ENCODE data around the gene TRIM41.
"Not testable (repeated sequence)": the region's sequence is repeated elsewhere in the genome, so short reads cannot be mapped to it uniquely, and the experiment has no call there.

The TRIM41 gene

DNA sequence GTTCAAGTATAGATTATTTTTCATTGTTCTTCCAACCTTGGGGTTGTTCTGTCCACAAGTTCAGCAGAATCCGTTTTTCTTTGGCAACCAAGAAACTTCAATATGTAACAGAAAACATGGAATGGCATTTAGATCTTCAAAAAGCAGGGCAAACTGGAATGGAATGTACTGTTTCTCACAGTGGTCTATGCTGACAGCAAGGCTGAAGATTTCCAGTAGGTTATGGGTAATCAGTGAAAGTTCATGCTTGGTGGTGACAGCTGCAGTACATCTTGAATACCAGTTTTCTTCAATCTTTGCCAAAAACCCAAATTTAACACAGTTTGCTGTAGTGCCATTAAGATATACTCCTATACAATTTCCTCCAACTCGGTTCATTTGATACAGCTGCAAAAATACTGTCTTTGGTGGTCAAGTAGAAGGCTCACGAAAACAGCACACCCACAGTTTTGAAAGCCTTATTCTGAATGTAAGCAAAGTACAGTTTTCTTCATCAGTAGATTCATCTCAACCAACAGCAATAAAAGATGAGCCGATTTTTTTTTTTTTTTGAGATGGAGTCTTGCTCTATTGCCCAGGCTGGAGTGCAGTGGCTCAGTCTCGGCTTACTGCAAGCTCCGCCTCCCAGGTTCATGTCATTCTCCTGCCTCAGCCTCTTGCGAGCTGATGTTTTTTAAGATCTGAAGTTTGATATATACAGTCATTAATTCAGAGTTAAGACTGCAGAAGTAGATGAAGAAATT, 32.9 kb downstream of the TRIM41 start:
- no peak for DNase-seq (ENCODE audit: low spot score)

DNA sequence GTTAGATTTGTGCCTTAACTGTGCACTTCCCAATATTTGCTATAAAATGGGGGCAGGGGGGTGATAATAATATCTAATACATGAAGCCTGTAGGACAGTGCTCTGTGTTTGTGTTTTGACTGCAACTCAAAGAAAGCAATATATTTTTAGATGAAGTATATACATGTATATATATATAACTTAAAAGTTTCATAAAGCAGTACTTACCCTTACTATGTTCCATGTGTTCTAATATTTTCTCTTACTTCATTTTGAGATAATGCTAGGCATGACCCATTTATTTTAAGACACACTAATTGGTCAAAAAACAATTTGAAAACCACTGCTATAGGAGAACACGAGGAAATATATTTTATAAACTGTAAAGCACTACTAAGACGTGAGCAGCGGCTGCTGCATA, 35.5 kb downstream of the TRIM41 start:
- DNase-seq (ENCODE audit: low spot score), result no peak

DNA sequence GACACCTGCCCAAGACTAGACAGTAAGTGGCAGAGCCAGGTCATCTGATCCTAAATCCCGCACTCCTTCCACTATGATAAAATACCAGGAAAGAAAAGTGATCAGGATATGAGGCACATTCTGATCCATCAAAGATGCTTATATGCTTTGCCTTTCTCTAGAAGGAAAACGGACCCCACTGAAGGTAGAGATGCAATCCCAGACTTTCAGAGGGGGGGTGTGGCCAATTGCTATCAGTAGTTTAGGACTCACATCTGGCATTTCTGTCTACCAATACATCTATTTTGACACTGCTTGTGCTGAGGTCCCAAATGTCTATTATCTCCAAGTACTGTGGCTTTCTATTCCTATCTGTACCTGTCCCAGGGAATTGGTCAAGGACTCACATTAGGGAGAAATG, 36.2 kb downstream of the TRIM41 start:
- no peak for DNase-seq (ENCODE audit: low spot score)

DNA sequence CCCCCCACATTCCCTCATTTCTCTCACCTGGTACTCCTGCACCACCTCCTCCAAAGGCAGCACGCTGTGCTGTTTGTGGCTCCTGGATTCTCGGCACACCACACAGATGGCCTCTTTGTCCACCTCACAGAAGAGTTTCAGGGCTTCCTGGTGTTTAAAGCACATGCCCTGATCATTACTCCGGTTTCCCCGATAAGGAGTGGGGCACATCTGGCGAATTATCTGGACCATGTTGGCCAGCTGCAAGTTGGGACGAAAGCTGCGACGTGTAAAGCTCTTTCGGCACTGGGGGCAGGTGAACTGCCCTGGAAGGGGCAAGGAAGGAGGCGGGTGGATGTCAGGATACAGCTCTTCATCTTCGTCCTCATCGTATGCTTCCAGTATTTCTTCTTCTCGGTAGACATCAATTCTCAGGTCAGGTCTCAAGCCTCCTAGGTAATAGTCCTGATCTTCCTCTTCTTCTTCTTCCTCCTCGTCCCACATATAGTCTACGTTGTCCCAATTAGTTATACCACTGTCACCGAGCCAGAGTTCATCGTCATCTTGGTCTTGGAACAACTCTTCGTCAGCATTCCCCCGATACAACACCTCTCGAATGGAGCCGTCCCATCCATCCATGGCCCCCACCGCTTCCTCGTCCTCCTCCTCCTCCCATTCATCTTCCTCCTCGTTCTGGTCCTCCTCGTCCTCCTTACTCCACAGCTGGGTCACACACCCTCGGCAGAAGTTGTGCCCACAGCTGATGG, 37.1 kb downstream of the TRIM41 start:
- no peak for DNase-seq (ENCODE audit: low spot score)

DNA sequence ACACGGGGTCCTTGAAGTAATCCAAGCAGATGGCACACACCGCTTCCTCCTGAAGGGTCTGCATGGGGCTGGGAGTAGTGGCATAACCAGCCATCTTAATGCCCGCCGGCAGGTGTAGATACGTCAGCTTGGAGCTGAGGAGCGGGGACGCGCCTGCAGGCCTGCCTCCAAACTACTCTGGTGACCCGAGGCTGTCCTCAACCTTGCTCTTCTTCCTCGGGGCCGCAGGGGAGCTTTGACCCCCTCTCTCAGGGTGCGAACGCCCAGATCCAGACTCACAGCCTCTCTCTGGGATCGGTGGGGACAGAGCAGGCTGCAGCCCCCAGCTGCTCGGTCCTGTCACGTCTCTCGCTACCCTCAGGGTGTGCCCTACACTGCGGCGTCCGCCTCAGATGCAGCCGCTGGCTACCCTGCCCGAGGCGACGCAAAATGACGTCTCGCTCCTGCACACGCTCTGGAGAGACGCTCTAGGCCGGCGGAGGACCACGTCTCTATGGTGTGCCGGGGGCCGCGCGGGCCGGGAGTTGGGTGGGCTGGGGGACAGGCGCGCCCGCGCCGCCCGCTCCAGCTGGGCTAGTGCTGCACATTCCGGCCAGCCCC, 37.7 kb downstream of the TRIM41 start, which contains the start of gene TRIM52:
Gene TRIM52 (minus strand): TSS at position 424 of the 600 bp plus-strand sequence. CDS start 330 bp downstream, at position 94.
- DNase-seq (ENCODE audit: low spot score), result peak; percentile 92

DNA sequence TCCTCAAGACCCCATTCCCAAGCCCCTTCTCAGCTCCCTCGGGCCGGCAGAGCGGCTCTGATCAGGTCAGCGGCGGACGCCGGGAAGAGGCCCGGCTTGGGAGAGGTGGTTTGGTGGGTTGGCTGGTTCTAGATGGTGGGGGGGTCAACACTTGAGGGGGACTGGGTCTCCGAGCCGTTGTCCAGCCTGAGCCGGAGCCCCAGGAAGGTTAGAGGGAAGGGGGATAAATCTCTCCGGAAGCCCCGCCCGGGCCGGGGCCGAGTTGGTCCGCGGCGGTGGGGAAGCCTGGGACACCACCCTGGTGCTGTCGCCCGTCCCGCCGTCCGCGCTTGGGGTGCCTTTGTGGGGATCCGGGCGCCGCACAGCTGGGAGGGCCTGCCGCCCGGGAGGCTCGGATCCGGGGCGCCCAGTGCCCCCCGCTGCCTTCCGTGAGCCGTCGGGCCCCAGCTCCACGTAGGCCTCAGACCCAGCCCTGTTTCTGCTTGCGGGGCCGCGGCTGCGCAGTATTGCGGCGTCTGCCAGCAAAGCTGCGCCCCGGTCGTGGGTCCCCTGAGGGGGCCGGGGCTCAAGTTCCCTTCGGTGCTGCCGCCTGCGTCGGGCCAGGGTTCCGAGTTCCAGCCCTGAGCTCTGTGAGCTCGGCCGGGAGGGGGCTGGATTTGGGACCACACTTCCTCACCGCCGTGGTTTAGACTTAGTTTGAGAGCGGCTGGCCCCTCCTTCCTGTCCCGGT, 38.4 kb downstream of the TRIM41 start:
- DNase-seq (ENCODE audit: low spot score), result peak; percentile 65

DNA sequence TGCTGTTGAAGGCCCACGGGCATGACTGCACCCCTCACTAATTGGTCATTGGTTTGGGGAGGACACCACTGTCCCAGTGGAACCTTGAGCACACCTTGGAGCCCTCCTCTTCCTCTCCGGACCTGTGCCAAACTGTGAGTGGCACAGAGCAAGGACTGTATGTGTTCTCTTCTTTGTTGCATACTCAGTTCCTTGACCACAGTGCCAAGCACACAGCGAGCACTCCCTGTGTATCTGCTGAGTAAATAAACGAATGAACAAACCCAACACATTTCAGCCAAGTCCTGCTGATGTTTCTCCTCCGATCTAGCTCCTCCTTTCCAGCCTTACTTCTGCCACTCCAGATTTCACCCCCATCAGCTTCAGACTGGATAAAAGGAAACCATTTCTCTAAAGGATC, 40.6 kb downstream of the TRIM41 start:
- DNase-seq (ENCODE audit: low spot score), result no peak

DNA sequence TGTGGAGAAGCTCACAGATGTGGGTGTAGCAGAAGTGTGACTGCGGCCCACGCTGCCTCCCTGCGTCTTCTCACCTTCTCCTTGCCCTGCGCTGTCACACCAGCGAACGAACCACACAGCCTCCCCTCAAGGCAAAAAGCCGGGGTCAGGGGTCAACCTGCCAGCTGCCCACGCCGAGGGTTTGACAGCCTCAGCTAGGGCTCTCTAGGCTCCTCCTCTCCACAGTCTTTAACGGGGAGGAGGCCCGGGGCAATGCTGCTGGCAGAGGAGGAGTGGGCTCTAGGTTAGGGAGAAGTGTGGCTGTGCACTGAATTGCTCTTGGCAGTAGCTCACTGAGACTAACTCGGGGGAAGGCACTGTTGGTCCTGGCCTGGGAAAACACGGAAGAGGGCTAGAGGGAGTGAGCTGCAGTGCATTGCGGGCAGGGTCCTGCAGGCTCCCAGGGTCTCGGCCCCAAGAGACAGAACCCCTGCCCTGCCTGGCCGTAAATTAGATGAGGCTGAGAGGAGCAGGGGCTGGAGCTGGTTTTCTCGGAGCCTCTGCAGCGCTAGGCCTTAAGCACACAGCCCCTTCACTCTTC, 42.1 kb downstream of the TRIM41 start:
- no peak for DNase-seq (ENCODE audit: low spot score)

DNA sequence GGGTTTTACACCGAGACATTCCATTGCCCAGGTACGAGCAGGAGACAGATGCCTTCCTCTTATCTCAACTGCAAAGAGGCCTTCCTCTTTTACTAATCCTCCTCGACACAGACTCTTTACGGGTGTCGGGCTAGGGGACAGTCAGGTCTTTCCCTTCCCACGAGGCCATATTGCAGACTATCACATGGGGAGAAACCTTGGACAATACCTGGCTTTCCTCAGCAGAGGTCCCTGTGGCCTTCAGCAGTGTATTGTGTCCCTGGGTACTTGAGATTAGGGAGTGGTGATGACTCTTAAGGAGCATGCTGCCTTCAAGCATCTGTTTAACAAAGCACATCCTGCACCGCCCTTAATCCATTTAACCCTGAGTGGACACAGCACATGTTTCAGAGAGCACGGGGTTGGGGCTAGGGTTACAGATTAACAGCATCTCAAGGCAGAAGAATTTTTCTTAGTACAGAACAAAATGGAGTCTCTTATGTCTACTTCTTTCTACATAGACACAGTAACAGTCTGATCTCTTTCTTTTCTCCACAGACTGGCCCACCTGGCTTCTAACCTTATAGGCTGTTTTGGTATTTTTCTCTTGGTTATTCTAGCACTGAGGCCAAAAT, 44.3 kb downstream of the TRIM41 start:
- not testable (repeated sequence) for DNase-seq (ENCODE audit: low spot score)

DNA sequence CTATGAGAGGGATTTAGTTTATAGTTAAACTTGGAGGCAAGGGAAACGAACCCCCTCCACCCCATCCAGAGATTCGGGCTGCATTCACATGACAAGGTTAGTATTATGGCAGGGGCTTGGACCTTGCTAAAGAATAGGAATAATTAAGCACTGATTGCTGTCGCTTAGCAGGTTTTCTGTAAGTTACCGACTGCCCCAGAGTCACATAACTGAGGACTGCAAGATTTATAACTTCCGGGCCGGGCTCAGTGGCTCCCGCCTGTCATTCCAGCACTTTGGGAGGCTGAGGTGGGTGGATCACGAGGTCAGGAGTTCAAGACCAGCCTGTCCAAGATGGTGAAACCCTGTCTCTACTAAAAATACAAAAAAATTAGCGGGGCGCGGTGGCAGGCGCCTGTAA, 44.8 kb downstream of the TRIM41 start:
- not testable (repeated sequence) for DNase-seq (ENCODE audit: low spot score)

DNA sequence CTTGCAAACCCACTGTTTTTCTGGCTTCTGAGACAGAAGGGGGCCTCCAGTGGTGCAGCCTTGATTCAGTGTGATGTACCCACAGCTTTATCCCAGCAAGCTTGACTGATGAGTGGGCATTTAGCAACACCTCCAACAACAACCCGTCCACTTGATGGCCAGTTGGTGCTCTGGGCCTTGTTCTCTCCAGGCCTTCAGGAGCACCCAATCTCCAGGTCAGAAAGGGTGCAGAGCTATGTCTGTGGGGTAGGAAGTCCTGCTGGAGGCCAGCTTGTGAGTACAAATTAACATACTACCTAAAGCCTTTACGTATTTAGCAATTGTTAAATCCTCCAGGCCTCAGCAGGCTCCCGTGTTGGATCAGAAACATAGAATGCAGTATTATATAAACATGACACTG, 48.0 kb downstream of the TRIM41 start:
- DNase-seq (ENCODE audit: low spot score), result no peak

DNA sequence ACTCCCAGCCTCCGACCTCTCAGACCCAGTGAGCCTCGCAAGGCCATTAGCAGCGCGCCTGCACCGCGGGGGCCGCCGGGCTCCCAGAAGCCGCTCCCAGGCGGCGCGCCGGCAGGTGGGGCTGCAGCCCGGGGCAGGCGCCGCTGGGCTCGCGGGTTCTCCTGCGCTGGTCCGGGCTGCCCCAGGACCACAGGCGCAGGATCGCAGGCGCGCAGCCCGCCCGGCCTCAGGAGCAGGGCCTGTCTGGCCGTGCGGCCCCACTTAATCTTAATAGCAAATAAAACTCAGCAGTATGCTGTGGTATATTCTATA, 50.3 kb downstream of the TRIM41 start:
- not testable (repeated sequence) for DNase-seq (ENCODE audit: low spot score)

DNA sequence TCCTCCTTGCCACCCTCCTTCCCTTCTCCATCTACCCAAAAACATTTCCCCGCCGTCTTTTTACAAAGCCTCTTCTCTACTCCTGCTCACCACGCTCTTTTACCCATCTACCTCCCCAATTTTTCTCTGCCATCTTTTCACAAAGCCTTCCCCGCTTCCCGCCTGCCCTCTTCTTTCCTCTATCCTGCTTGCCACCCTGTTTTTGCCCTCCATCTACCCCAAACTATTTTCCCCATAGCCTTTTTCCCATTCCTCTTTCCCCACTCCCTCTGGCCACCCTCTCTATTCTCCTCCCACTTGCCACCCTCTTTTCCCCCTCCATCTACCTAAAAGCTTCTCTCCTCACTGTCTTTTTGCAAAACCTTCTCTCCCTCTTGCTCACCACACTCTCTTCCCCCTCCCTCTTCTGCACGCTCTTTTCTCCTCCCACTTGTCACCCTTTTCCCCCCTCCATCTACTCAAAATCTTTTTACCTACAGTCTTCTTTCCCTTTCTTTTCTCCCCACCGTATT, 57.2 kb downstream of the TRIM41 start:
- DNase-seq (ENCODE audit: low spot score), result no peak

DNA sequence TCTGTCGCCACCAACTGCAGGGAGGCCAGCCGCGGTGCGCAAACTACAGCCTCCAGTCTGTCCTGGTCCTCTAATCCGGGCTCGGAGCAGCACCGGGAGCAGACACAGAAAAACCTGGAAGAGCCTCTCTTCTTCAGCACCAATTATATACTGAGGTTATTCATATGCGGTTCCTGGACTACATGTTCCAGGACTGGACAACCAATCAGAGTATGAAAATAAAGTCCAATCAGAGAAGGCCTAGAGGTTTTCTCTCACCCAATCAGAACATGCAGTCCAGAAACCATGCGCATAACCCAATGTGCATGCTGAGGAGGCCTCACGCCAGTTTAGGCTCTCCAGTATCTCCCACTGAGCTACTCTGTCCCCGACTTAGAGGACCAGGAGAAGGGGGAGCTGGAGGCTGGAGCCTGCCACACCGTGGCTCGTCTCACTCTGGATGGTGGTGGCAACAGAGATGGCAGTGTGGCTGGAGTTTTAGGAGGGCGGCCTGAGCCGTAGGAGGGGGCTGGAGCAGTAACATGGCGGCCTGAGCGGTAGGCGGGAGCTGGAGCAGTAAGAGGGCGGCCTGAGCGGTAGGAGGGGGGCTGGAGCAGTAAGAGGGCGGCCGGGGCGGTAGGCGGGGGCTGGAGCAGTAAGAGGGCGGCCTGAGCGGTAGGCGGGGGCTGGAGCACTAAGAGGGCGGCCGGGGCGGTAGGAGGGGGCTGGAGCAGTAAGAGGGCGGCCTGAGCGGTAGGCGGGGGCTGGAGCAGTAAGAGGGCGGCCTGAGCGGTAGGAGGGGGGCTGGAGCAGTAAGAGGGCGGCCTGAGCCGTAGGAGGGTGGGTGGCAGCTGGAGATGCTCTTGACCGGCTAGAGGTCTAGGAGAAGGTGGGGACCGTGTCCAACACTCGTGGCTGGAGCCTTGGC, 58.2 kb downstream of the TRIM41 start:
- DNase-seq (ENCODE audit: low spot score), result no peak

DNA sequence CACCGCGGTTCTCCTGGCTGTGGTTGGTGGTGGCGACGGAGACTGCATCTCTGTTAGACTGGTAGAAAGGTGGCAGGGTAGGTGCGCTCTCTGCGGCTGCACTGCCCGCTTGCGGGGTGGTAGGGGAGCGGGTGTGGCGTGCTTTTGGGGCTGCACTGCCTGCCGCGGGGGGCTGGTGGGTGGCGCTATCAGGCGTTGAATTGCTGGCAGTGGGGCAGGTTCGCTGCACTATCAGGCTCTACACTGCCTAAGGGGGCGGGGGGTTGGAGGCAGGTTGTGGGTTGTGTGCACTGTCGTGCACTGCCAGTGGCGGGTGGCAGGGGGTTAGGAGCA, 58.9 kb downstream of the TRIM41 start:
- no peak for DNase-seq (ENCODE audit: low spot score)

DNA sequence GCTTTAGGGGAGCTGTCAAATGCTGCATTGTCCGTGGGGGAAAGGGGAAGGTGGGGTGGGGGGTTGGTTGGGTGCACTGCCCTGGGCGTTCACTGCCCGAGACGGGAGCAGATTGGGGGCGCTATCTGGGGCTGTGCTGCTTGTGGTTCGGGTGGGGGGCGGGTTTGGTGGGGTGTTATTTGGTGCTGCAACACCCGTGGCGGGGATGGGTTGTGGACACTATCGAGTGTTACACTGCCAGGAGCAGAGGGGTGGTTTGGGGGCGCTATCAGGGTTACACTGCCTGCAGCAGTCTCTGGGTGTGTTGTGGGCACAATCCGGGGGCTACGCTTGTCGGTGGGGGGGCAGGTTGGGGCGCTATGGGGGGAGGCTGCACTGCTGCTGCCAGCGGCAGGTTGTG, 59.3 kb downstream of the TRIM41 start:
- DNase-seq (ENCODE audit: low spot score), result not testable (repeated sequence)

DNA sequence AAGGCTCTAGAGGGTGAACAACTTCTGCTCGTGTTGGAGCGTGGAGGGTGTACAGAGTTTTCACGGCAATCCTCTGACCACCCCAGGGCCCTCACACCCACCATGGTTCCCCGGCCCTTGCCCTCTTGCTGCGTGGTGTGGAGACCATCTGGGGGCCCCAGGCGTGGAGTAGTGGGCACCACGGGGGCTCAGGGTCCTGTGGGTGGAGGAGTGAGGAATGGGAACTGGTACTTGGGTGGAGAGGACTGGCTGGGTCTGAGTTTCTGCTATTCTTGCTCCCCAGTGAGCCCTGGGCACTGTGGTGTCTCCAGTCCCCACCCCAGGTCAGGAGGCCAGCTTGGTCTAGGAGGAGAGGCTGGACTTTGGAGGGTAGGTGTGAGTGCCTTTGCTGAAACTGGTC, 59.8 kb downstream of the TRIM41 start:
- no peak for DNase-seq (ENCODE audit: low spot score)

DNA sequence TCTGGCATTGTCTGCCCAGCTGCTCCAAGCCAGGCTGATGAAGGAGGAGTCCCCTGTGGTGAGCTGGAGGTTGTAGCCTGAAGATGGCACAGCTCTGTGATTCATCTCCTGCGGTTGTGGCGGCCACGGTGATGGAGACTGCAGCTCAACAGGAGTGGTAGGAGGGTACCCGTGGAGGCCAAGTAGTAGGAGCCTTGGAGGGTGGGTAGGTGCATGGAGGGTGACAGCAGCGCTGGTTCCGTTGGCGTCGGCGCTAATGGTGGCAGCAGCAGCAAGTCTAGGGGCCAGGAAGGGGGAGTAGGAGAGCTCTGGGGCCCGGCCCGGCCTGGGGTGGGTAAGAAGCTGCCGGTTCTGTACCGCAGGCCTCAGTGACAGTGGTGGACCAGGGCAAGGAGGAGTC, 60.3 kb downstream of the TRIM41 start:
- no peak for DNase-seq (ENCODE audit: low spot score)

DNA sequence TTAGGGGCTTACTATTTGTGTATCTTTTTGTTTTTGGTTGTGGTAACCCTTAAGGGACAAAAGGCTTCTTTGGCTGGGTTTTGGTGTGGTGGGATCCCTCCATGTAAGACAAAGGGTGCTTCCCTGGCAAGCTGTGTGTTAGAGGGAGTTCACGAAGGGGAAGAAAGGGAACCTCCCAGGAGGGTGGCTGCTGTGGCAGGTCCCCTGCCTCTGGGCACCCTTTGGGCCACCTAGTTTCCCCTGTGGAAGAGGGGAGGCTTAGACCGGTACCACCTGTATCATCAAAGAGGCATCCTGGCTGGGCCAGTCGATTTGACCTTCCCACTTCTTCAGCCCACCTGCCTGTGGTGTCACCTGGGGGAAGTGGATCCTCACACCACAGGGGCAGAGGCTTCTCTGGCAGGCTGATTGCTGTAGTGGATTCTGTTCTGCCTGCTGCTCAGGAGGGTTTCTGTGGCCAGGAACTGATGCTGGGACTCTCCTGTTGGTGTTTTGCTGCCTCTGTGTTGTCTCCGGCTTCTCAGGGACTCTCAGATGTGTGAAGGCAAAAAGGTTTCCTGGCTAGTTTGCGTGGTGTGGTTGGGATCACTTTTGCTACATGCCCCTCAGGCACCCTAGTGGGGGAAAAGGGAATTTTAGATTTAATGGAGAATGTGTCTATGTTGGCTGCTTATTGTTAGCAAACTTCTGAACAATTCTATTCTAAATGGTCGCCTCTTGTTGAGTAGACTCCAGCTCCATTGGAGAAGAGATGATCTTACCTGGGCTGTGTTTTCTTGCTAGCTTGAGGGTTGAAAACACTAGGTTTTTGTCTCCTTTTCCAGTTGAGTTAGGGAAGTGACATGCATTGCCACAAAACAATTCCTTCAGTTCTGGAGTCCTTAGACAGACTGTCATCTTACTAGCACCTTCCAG, 61.0 kb downstream of the TRIM41 start:
- DNase-seq (ENCODE audit: low spot score), result not testable (repeated sequence)

Measured in GM03348 (cell line).